H1 (cell line): ENCODE measurements around the gene GPC3. TPM values are rescaled to one million over a fixed set of nuclear protein-coding genes. Genes with fewer than 3 reads are reported as not detected.

Experiments used
- CTCF ChIA-PET: fragments of 300-600 bp; sonication (Branson Sonifier 250); formaldehyde crosslinking; loops from one replicate; lab custom pipeline; 2021; ENCODE audit not compliant: partially characterized antibody; lab: Charles Lee
- POLR2A ChIA-PET: fragments of 300-600 bp; sonication (Branson Sonifier 250); formaldehyde crosslinking; loops from one replicate; lab custom pipeline; 2021; ENCODE audit warnings: inconsistent platforms; ENCODE audit not compliant: partially characterized antibody; lab: Charles Lee
- DNase-seq, 2 experiments: peaks; one replicate each; pipeline versions ENCODE4 v3.0.0 to v3.0.0-alpha.2; 2010 to 2022; ENCODE audit warnings: low spot score in 2 of 2, low read depth in 1 of 2, mixed read lengths in 1 of 2
- FAIRE-seq: peaks from 2 replicates; lab custom pipeline; 2011; peaks lifted over from hg19 to GRCh38; lab: Jason Lieb, UNC
- H2AFZ ChIP-seq: 2 replicates; pipeline ENCODE4 v1.8.1; 2012; ENCODE audit warnings: low read length, inconsistent platforms
- H2AK5ac ChIP-seq: 2 replicates; pipeline ENCODE4 v1.6.1; 2013; ENCODE audit warnings: low read depth, low read length
- H2BK120ac ChIP-seq: replicated peaks from 2 replicates; pipeline ENCODE3; 2013; ENCODE audit warnings: low read depth, low read length, inconsistent platforms
- H2BK12ac ChIP-seq: 2 replicates; pipeline ENCODE4 v1.6.1; 2013; ENCODE audit warnings: low read depth, low read length
- H2BK15ac ChIP-seq: 2 replicates; pipeline ENCODE4 v1.6.1; 2013; ENCODE audit warnings: low read length
- H2BK20ac ChIP-seq: 2 replicates; pipeline ENCODE4 v1.6.1; 2013; ENCODE audit warnings: low read length
- H2BK5ac ChIP-seq: 2 replicates; pipeline ENCODE4 v1.6.1; 2013; ENCODE audit warnings: low read depth, low read length
- H3K14ac ChIP-seq: 2 replicates; pipeline ENCODE4 v1.6.1; 2013; ENCODE audit warnings: inconsistent platforms; ENCODE audit not compliant: insufficient read length
- H3K18ac ChIP-seq: 2 replicates; pipeline ENCODE4 v1.6.1; 2013; ENCODE audit warnings: low read length; ENCODE audit errors: extremely low read depth
- H3K23ac ChIP-seq: 2 replicates; pipeline ENCODE4 v1.6.1; 2013; ENCODE audit warnings: inconsistent platforms; ENCODE audit not compliant: insufficient read length
- H3K23me2 ChIP-seq: 2 replicates; pipeline ENCODE4 v1.6.1; 2013; ENCODE audit warnings: low read depth, low read length
- H3K27ac ChIP-seq: 2 replicates; pipeline ENCODE4 v1.6.1; 2011; ENCODE audit warnings: low read depth, low read length, inconsistent platforms
- H3K27me3 ChIP-seq, 4 experiments: replicated peaks in 1 of 4; 1 replicate in 1 of 4; 2 replicates in 3 of 4; pipeline versions ENCODE4 v1.6.1 to v1.8.1; 2011 to 2013; ENCODE audit warnings: low read length in 3 of 4, mild to moderate bottlenecking in 3 of 4, inconsistent platforms in 2 of 4, mixed read lengths in 2 of 4, moderate library complexity in 1 of 4; ENCODE audit not compliant: control insufficient read depth in 3 of 4, insufficient read depth in 3 of 4; ENCODE audit errors: extremely low read depth in 1 of 4
- H3K36me3 ChIP-seq, 4 experiments: 2 replicates each; pipeline versions ENCODE4 v1.6.1 to v1.8.1; 2011 to 2013; ENCODE audit warnings: mild to moderate bottlenecking in 4 of 4, low read length in 3 of 4, moderate library complexity in 2 of 4, control low read depth in 1 of 4, inconsistent platforms in 1 of 4; ENCODE audit not compliant: insufficient read depth in 4 of 4, control insufficient read depth in 2 of 4
- H3K4ac ChIP-seq: replicated peaks from 2 replicates; pipeline ENCODE3; 2013; ENCODE audit warnings: low read length, low read depth, mixed read lengths, inconsistent platforms; ENCODE audit not compliant: insufficient read length
- H3K4me1 ChIP-seq, 4 experiments: replicated peaks in 1 of 4; 1 replicate in 1 of 4; 2 replicates in 3 of 4; pipeline versions ENCODE4 v1.6.1 to v1.8.1; 2011 to 2013; ENCODE audit warnings: low read length in 3 of 4, inconsistent platforms in 2 of 4, mixed read lengths in 1 of 4; ENCODE audit not compliant: insufficient read depth in 4 of 4, control insufficient read depth in 3 of 4
- H3K4me2 ChIP-seq, 2 experiments: 2 replicates each; pipeline versions ENCODE4 v1.6.1 to v1.8.1; 2011 to 2013; ENCODE audit warnings: low read depth in 2 of 2, low read length in 2 of 2, control low read depth in 1 of 2, inconsistent platforms in 1 of 2, mild to moderate bottlenecking in 1 of 2; ENCODE audit not compliant: insufficient read depth in 1 of 2
- H3K4me3 ChIP-seq, 4 experiments: fragments of 200-600, 300-600 bp in 1 of 4; sonication (generic), shearing (Covaris generic), sonication (Bioruptor Twin) in 1 of 4; 2 replicates each; pipeline versions ENCODE4 v1.5.1 to v1.8.1; 2011 to 2016; ENCODE audit warnings: low read length in 4 of 4, low read depth in 3 of 4, control low read depth in 2 of 4, inconsistent platforms in 2 of 4, mild to moderate bottlenecking in 2 of 4, mixed read lengths in 1 of 4, moderate library complexity in 1 of 4; ENCODE audit not compliant: insufficient read depth in 2 of 4; ENCODE audit errors: extremely low read depth in 1 of 4
- H3K56ac ChIP-seq: replicated peaks from 2 replicates; pipeline ENCODE3; 2013; ENCODE audit warnings: low read depth, mild to moderate bottlenecking, mixed read lengths, low read length, inconsistent platforms; ENCODE audit not compliant: insufficient read length
- H3K79me1 ChIP-seq: 2 replicates; pipeline ENCODE4 v1.6.1; 2013; ENCODE audit warnings: low read depth, low read length, control low read depth
- H3K79me2 ChIP-seq, 2 experiments: 2 replicates each; pipeline versions ENCODE4 v1.6.1 to v1.8.1; 2012 to 2013; ENCODE audit warnings: low read length in 2 of 2, mild to moderate bottlenecking in 2 of 2, inconsistent platforms in 1 of 2; ENCODE audit not compliant: insufficient read depth in 2 of 2, control insufficient read depth in 1 of 2
- H3K9ac ChIP-seq, 4 experiments: replicated peaks in 1 of 4; 1 replicate in 1 of 4; 2 replicates in 3 of 4; pipeline versions ENCODE4 v1.6.1 to v1.8.1; 2011 to 2013; ENCODE audit warnings: low read depth in 3 of 4, low read length in 3 of 4, control low read depth in 2 of 4, mild to moderate bottlenecking in 2 of 4, moderate library complexity in 2 of 4, inconsistent platforms in 1 of 4; ENCODE audit errors: extremely low read depth in 1 of 4
- H3K9me3 ChIP-seq, 2 experiments: 2 replicates each; pipeline versions ENCODE4 v1.6.1 to v1.8.1; 2012 to 2013; ENCODE audit warnings: mild to moderate bottlenecking in 2 of 2, moderate library complexity in 2 of 2, control low read depth in 1 of 2, inconsistent platforms in 1 of 2, low read depth in 1 of 2, low read length in 1 of 2, mixed read lengths in 1 of 2; ENCODE audit not compliant: insufficient read depth in 2 of 2
- H4K20me1 ChIP-seq, 2 experiments: replicated peaks in 1 of 2; 2 replicates each; pipeline versions ENCODE3 to v1.8.1; 2011 to 2013; ENCODE audit warnings: inconsistent platforms in 2 of 2, low read length in 2 of 2, mild to moderate bottlenecking in 1 of 2; ENCODE audit not compliant: insufficient read depth in 2 of 2, control insufficient read depth in 1 of 2
- H4K5ac ChIP-seq: 2 replicates; pipeline ENCODE4 v1.6.1; 2013; ENCODE audit warnings: low read length, low read depth, mixed read lengths, inconsistent platforms; ENCODE audit not compliant: insufficient read length
- H4K8ac ChIP-seq: 2 replicates; pipeline ENCODE4 v1.8.0; 2013; ENCODE audit warnings: mild to moderate bottlenecking, moderate library complexity, low read length, inconsistent platforms; ENCODE audit not compliant: insufficient read depth; ENCODE audit errors: extremely low read depth
- H4K91ac ChIP-seq: replicated peaks from 2 replicates; pipeline ENCODE3; 2013; ENCODE audit warnings: low read length, mixed read lengths, inconsistent platforms; ENCODE audit not compliant: insufficient read length
- ASH2L ChIP-seq: fragments of 200-600, 300-600 bp; sonication (generic); IDR thresholded peaks from one replicate; pipeline ENCODE4 v1.7.1; 2017; ENCODE audit warnings: low read length
- BCL11A ChIP-seq, 2 experiments: IDR thresholded peaks; one replicate each; pipeline ENCODE4 v1.6.1; 2011; ENCODE audit warnings: low read depth in 2 of 2, low read length in 2 of 2, mild to moderate bottlenecking in 2 of 2
- CHD2 ChIP-seq: IDR thresholded peaks from 2 replicates; pipeline ENCODE4 v1.6.1; 2012; ENCODE audit warnings: low read length, improper control_type of control experiment
- GABPA ChIP-seq: IDR thresholded peaks from 2 replicates; pipeline ENCODE4 v1.6.1; 2011; ENCODE audit warnings: mild to moderate bottlenecking, low read length, moderate library complexity, borderline replicate concordance; ENCODE audit not compliant: insufficient read depth
- HDAC6 ChIP-seq: IDR thresholded peaks from one replicate; pipeline ENCODE4 v1.7.1; 2012; ENCODE audit warnings: low read depth, mild to moderate bottlenecking, inconsistent platforms, low read length, moderate library complexity
- MAFK ChIP-seq: IDR thresholded peaks from 2 replicates; pipeline ENCODE4 v1.6.1; 2012; ENCODE audit warnings: low read depth, mild to moderate bottlenecking, improper control_type of control experiment, low read length
- POLR2A ChIP-seq, 2 experiments: IDR thresholded peaks; 1 replicate in 1 of 2; 2 replicates in 1 of 2; pipeline ENCODE4 v1.6.1; 2011; ENCODE audit warnings: low read depth in 2 of 2, low read length in 2 of 2, mild to moderate bottlenecking in 2 of 2; ENCODE audit errors: control extremely low read depth in 1 of 2
- RXRA ChIP-seq: IDR thresholded peaks from 2 replicates; pipeline ENCODE4 v1.6.1; 2011; ENCODE audit warnings: low read depth, mild to moderate bottlenecking, low read length, moderate library complexity; ENCODE audit not compliant: insufficient read depth
- SAP30 ChIP-seq: fragments of 300-600 bp; sonication (generic); IDR thresholded peaks from 2 replicates; pipeline ENCODE4 v1.7.1; 2012; ENCODE audit warnings: low read length, moderate library complexity, mild to moderate bottlenecking, inconsistent platforms; ENCODE audit not compliant: insufficient read depth, insufficient replicate concordance
- SP1 ChIP-seq: IDR thresholded peaks from 2 replicates; pipeline ENCODE4 v1.6.1; 2011; ENCODE audit warnings: low read depth, low read length
- SRF ChIP-seq: IDR thresholded peaks from 2 replicates; pipeline ENCODE4 v1.6.1; 2011; ENCODE audit warnings: mild to moderate bottlenecking, low read depth, low read length, moderate library complexity
- SUZ12 ChIP-seq: fragments of 200-600 bp; sonication (generic); IDR thresholded peaks from 2 replicates; pipeline ENCODE4 v1.6.1; 2012; ENCODE audit warnings: mild to moderate bottlenecking, inconsistent platforms, low read length, moderate library complexity, mixed read lengths
- TAF1 ChIP-seq: IDR thresholded peaks from 2 replicates; pipeline ENCODE4 v1.6.1; 2011; ENCODE audit warnings: mild to moderate bottlenecking, low read depth, low read length
- WGBS, 2 experiments: shearing (Covaris generic) in 1 of 2; methylation state at CpG; one replicate each; pipeline versions ENCODE4 v1.1.6 to v1.1.7; 2013 to 2015; ENCODE audit warnings: low lambda C conversion rate in 2 of 2, mixed read lengths in 2 of 2, inconsistent platforms in 1 of 2, low coverage in 1 of 2, missing lambda C conversion rate in 1 of 2; ENCODE audit not compliant: insufficient replicate concordance in 2 of 2, insufficient coverage in 1 of 2, insufficient read length in 1 of 2; ENCODE audit errors: extremely low coverage in 1 of 2, missing lambda C conversion rate in 1 of 2; 5-methylcytosine and 5-hydroxymethylcytosine counted together
- polyA plus RNA-seq, 7 experiments: library from polyadenylated mRNA; depleted of rRNA in 3 of 7; stranded (reverse) in 5 of 7; unstranded in 2 of 7; fragments of >200 nt in 5 of 7; fragments of 200-250 nt in 2 of 7; gene quantifications; 1 replicate in 5 of 7; 2 replicates in 1 of 7; 4 replicates in 1 of 7; pipeline versions ENCODE4 v1.2.1 to v1.2.3, GENCODE V29; 2011 to 2013; ENCODE audit warnings: missing spikeins in 2 of 7, mixed read lengths in 2 of 7
- total RNA-seq: library from RNA; stranded (reverse); fragmentation: NEBNext Ultra II Directional; extraction: Animal tissue kit (Norgen Biotek cat#: 25700); gene quantifications from 2 replicates; pipeline ENCODE4 v1.2.1, GENCODE V29; 2021
- TF ChIP-seq, protein P1 (sequence below): IDR thresholded peaks from 2 replicates; pipeline ENCODE4 v1.6.1; 2012; ENCODE audit warnings: low read length, inconsistent platforms

The GPC3 gene
- total and polyA plus RNA-seq, 2 of the 8 experiments (the other 6 are each of a cell fraction or from before 2014, with no cell fraction given) = 64.8 to 71.9 TPM

DNA sequence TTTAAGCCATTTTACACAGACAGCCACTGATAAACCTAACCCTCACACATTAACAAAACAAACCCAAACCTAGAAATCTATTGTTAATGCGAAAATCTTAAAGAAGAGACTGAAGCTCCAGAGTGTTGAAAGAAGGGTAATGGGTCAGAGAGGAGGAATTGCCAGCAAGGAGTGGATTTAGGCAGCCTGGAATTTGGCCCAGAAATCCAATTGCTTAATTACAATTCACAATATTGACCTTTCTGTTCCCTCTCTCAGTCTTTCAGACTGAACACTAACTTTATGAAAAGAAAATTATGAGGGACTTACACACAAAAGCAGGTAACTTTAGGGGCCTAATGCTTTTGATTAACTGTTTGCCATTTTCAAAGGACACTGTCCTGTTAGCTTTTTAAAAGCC, 384.9 kb downstream of the GPC3 start:
- no peak overlapping the region for H4K91ac ChIP-seq
- no peak overlapping the region for H3K4ac ChIP-seq
- H3K23me2 ChIP-seq = no peaks in the 10 kb centered on the region
- H2BK12ac ChIP-seq = no peak overlapping the region
- H3K4me3 ChIP-seq = no peak overlapping the region
- no peak overlapping the region for H4K5ac ChIP-seq
- H3K56ac ChIP-seq = no peak overlapping the region
- DNase-seq (no peak), FAIRE-seq (no peak)
- H3K9me3 ChIP-seq = no peaks in the 10 kb centered on the region
- H2BK5ac ChIP-seq = no peak overlapping the region
- H2BK20ac ChIP-seq = no peak overlapping the region
- H3K14ac ChIP-seq = no peak overlapping the region
- no peaks in the 10 kb centered on the region for H3K36me3 ChIP-seq
- H3K23ac ChIP-seq = no peak overlapping the region
- H3K4me1 ChIP-seq = no peaks in the 10 kb centered on the region
- CTCF ChIA-PET = interaction anchor here (1.1 kb wide), 1 partner anchor 70 kb away, joined by 3 read pairs; no protein-coding TSS in a partner anchor
- no peaks in the 10 kb centered on the region for H3K79me1 ChIP-seq
- POLR2A ChIA-PET = interaction anchor here (0.9 kb wide), 1 partner anchor 9 kb away, joined by 3 read pairs; no protein-coding TSS in a partner anchor
- no peak overlapping the region for H3K27ac ChIP-seq
- no peak overlapping the region for H2AFZ ChIP-seq
- H2BK120ac ChIP-seq = no peak overlapping the region
- no peak overlapping the region for H4K8ac ChIP-seq
- H3K9ac ChIP-seq = no peak overlapping the region
- no peaks in the 10 kb centered on the region for H4K20me1 ChIP-seq
- H3K27me3 ChIP-seq = no peaks in the 10 kb centered on the region
- H2BK15ac ChIP-seq = no peak overlapping the region
- H2AK5ac ChIP-seq = no peak overlapping the region
- no peaks in the 10 kb centered on the region for H3K79me2 ChIP-seq
- WGBS, 2 experiments = 60% methylated on average over 1 of the region's 1 CpG; no CpG with 5 or more reads in 1 of the 2 experiments
- H3K4me2 ChIP-seq = no peak overlapping the region
- H3K18ac ChIP-seq = no peak overlapping the region
- no peak for TF ChIP-seq TAF1
- TF ChIP-seq MAFK = no peak
- no peak for TF ChIP-seq ASH2L
- no peak for TF ChIP-seq POLR2A (IDR thresholded peaks at IDR 0.05; ENCODE audit: control extremely low read depth in 1 of 2, low read depth in 2 of 2, low read length in 2 of 2)
- TF ChIP-seq, protein P1, sequence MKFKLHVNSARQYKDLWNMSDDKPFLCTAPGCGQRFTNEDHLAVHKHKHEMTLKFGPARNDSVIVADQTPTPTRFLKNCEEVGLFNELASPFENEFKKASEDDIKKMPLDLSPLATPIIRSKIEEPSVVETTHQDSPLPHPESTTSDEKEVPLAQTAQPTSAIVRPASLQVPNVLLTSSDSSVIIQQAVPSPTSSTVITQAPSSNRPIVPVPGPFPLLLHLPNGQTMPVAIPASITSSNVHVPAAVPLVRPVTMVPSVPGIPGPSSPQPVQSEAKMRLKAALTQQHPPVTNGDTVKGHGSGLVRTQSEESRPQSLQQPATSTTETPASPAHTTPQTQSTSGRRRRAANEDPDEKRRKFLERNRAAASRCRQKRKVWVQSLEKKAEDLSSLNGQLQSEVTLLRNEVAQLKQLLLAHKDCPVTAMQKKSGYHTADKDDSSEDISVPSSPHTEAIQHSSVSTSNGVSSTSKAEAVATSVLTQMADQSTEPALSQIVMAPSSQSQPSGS = no peak
- no peak for TF ChIP-seq RXRA
- TF ChIP-seq SP1 = no peak
- no peak for TF ChIP-seq GABPA
- no peak for TF ChIP-seq SAP30
- TF ChIP-seq BCL11A (IDR thresholded peaks at IDR 0.05; ENCODE audit: low read depth in 2 of 2, low read length in 2 of 2) = no peak
- TF ChIP-seq SUZ12 = no peak
- TF ChIP-seq HDAC6 = no peak
- no peak for TF ChIP-seq SRF
- TF ChIP-seq CHD2 = no peak
